ENCODE measurements around the gene GNB1.
"Not testable (repeated sequence)": the region's sequence is repeated elsewhere in the genome, so short reads cannot be mapped to it uniquely, and the experiment has no call there.

The GNB1 gene

GRCh38 chr1:1937549-1938275 is 46.8 kb upstream of the GNB1 start:
- Histone ChIP-seq H2AK5ac (ENCODE audit: low read length) (no peak overlapping the region), H4K8ac (ENCODE audit: low read depth, low read length) (no peak overlapping the region), H3K4ac (ENCODE audit: low read depth, low read length) (no peak overlapping the region), H3K23ac (ENCODE audit: low read length) (no peak overlapping the region), H3K79me2 (ENCODE audit: control insufficient read depth, insufficient read depth, low read length) (no peaks in the 10 kb centered on the region), H2BK5ac (ENCODE audit: low read length) (no peak overlapping the region), H3K79me1 (ENCODE audit: low read length) (no peaks in the 10 kb centered on the region), H2BK120ac (ENCODE audit: low read depth, low read length) (no peak overlapping the region), H3K27me3 (ENCODE audit: insufficient read depth, low read length, poor library complexity) (no peaks in the 10 kb centered on the region), H3K4me3 (ENCODE audit: low read length) (no peak overlapping the region), H2BK15ac (replicated peaks; ENCODE audit: low read depth) (no peak overlapping the region), H3K4me2 (ENCODE audit: low read length) (no peak overlapping the region), H3K4me1 (ENCODE audit: control insufficient read depth, low read depth, low read length) (no peaks in the 10 kb centered on the region), H4K5ac (ENCODE audit: low read length) (no peak overlapping the region), H3K27ac (ENCODE audit: low read depth, low read length) (no peak overlapping the region), H3K18ac (ENCODE audit: low read length) (no peak overlapping the region), H3K9ac (ENCODE audit: low read length) (no peak overlapping the region), H3K56ac (ENCODE audit: low read length) (no peak overlapping the region), H3K36me3 (ENCODE audit: control insufficient read depth, insufficient read depth, low read length) (no peaks in the 10 kb centered on the region)
- DNase-seq: no peak
- WGBS (ENCODE audit: extremely low coverage, insufficient coverage, low lambda C conversion rate): 100% methylated on average over 1 of the region's 16 CpGs

GRCh38 chr1:1937061-1937460 is 46.2 kb upstream of the GNB1 start:
- H4K8ac ChIP-seq (ENCODE audit: low read depth, low read length): no peak overlapping the region
- no peak overlapping the region for H2BK120ac ChIP-seq (ENCODE audit: low read depth, low read length)
- no peaks in the 10 kb centered on the region for H3K79me2 ChIP-seq (ENCODE audit: control insufficient read depth, insufficient read depth, low read length)
- no peak overlapping the region for H3K18ac ChIP-seq (ENCODE audit: low read length)
- H3K4me2 ChIP-seq (ENCODE audit: low read length): no peak overlapping the region
- no peak overlapping the region for H3K4ac ChIP-seq (ENCODE audit: low read depth, low read length)
- no peak overlapping the region for H3K4me3 ChIP-seq (ENCODE audit: low read length)
- H2BK5ac ChIP-seq (ENCODE audit: low read length): no peak overlapping the region
- H2AK5ac ChIP-seq (ENCODE audit: low read length): no peak overlapping the region
- no peak overlapping the region for H4K5ac ChIP-seq (ENCODE audit: low read length)
- no peak overlapping the region for H3K23ac ChIP-seq (ENCODE audit: low read length)
- no peak overlapping the region for H3K27ac ChIP-seq (ENCODE audit: low read depth, low read length)
- DNase-seq: no peak
- H3K27me3 ChIP-seq (ENCODE audit: insufficient read depth, low read length, poor library complexity): no peaks in the 10 kb centered on the region
- 100% methylated on average over 1 of the region's 15 CpGs for WGBS (ENCODE audit: extremely low coverage, insufficient coverage, low lambda C conversion rate)
- H3K56ac ChIP-seq (ENCODE audit: low read length): no peak overlapping the region
- no peaks in the 10 kb centered on the region for H3K36me3 ChIP-seq (ENCODE audit: control insufficient read depth, insufficient read depth, low read length)
- H3K79me1 ChIP-seq (ENCODE audit: low read length): no peaks in the 10 kb centered on the region
- H3K9ac ChIP-seq (ENCODE audit: low read length): no peak overlapping the region
- H2BK15ac ChIP-seq (replicated peaks; ENCODE audit: low read depth): no peak overlapping the region
- H3K4me1 ChIP-seq (ENCODE audit: control insufficient read depth, low read depth, low read length): no peaks in the 10 kb centered on the region

GRCh38 chr1:1934848-1935247 is 44.0 kb upstream of the GNB1 start:
- H3K18ac ChIP-seq (ENCODE audit: low read length); H3K23ac ChIP-seq (ENCODE audit: low read length); H3K4me2 ChIP-seq (ENCODE audit: low read length); H3K27ac ChIP-seq (ENCODE audit: low read depth, low read length); H2BK15ac ChIP-seq (replicated peaks; ENCODE audit: low read depth); DNase-seq; H3K4me1 ChIP-seq (ENCODE audit: control insufficient read depth, low read depth, low read length); H2BK5ac ChIP-seq (ENCODE audit: low read length); H3K56ac ChIP-seq (ENCODE audit: low read length); H3K9ac ChIP-seq (ENCODE audit: low read length); H3K27me3 ChIP-seq (ENCODE audit: insufficient read depth, low read length, poor library complexity); H3K4ac ChIP-seq (ENCODE audit: low read depth, low read length); H2BK120ac ChIP-seq (ENCODE audit: low read depth, low read length); H3K79me2 ChIP-seq (ENCODE audit: control insufficient read depth, insufficient read depth, low read length); H4K5ac ChIP-seq (ENCODE audit: low read length); H3K36me3 ChIP-seq (ENCODE audit: control insufficient read depth, insufficient read depth, low read length); H4K8ac ChIP-seq (ENCODE audit: low read depth, low read length); H2AK5ac ChIP-seq (ENCODE audit: low read length); H3K79me1 ChIP-seq (ENCODE audit: low read length); H3K4me3 ChIP-seq (ENCODE audit: low read length): not testable (repeated sequence)
- WGBS (ENCODE audit: extremely low coverage, insufficient coverage, low lambda C conversion rate): 100% methylated on average over 3 of the region's 21 CpGs

- H3K4me1 ChIP-seq (ENCODE audit: control insufficient read depth, low read depth, low read length): no peaks in the 10 kb centered on the region
- H3K4me2 ChIP-seq (ENCODE audit: low read length): no peak overlapping the region
- H3K27me3 ChIP-seq (ENCODE audit: insufficient read depth, low read length, poor library complexity): no peaks in the 10 kb centered on the region
- no CpG with 5 or more reads among the region's 38 CpGs for WGBS (ENCODE audit: extremely low coverage, insufficient coverage, low lambda C conversion rate)
- no peak overlapping the region for H3K27ac ChIP-seq (ENCODE audit: low read depth, low read length)
- H3K79me2 ChIP-seq (ENCODE audit: control insufficient read depth, insufficient read depth, low read length): no peaks in the 10 kb centered on the region
- H4K8ac ChIP-seq (ENCODE audit: low read depth, low read length): no peak overlapping the region
- no peak overlapping the region for H2BK120ac ChIP-seq (ENCODE audit: low read depth, low read length)
- H3K18ac ChIP-seq (ENCODE audit: low read length): no peak overlapping the region
- H3K23ac ChIP-seq (ENCODE audit: low read length): no peak overlapping the region
- DNase-seq: no peak
- H3K36me3 ChIP-seq (ENCODE audit: control insufficient read depth, insufficient read depth, low read length): no peaks in the 10 kb centered on the region
- H3K56ac ChIP-seq (ENCODE audit: low read length): no peak overlapping the region
- H2BK15ac ChIP-seq (replicated peaks; ENCODE audit: low read depth): no peak overlapping the region
- no peak overlapping the region for H3K4ac ChIP-seq (ENCODE audit: low read depth, low read length)
- H4K5ac ChIP-seq (ENCODE audit: low read length): no peak overlapping the region
- no peak overlapping the region for H3K9ac ChIP-seq (ENCODE audit: low read length)
- no peak overlapping the region for H2BK5ac ChIP-seq (ENCODE audit: low read length)
- no peak overlapping the region for H3K4me3 ChIP-seq (ENCODE audit: low read length)
- no peaks in the 10 kb centered on the region for H3K79me1 ChIP-seq (ENCODE audit: low read length)
- no peak overlapping the region for H2AK5ac ChIP-seq (ENCODE audit: low read length)
Measured at GRCh38 chr1:1929639-1930545, 39.0 kb upstream of the GNB1 start.

GRCh38 chr1:1929102-1929638 is 38.3 kb upstream of the GNB1 start:
- H3K23ac ChIP-seq (ENCODE audit: low read length): no peak overlapping the region
- H3K9ac ChIP-seq (ENCODE audit: low read length): no peak overlapping the region
- no peak overlapping the region for H3K18ac ChIP-seq (ENCODE audit: low read length)
- no peak overlapping the region for H2BK5ac ChIP-seq (ENCODE audit: low read length)
- WGBS (ENCODE audit: extremely low coverage, insufficient coverage, low lambda C conversion rate): no CpG with 5 or more reads among the region's 10 CpGs
- no peak overlapping the region for H3K4me3 ChIP-seq (ENCODE audit: low read length)
- no peak overlapping the region for H2AK5ac ChIP-seq (ENCODE audit: low read length)
- H2BK15ac ChIP-seq (replicated peaks; ENCODE audit: low read depth): no peak overlapping the region
- no peaks in the 10 kb centered on the region for H3K79me1 ChIP-seq (ENCODE audit: low read length)
- no peaks in the 10 kb centered on the region for H3K4me1 ChIP-seq (ENCODE audit: control insufficient read depth, low read depth, low read length)
- no peak overlapping the region for H4K5ac ChIP-seq (ENCODE audit: low read length)
- H3K27me3 ChIP-seq (ENCODE audit: insufficient read depth, low read length, poor library complexity): no peaks in the 10 kb centered on the region
- H3K79me2 ChIP-seq (ENCODE audit: control insufficient read depth, insufficient read depth, low read length): no peaks in the 10 kb centered on the region
- no peak overlapping the region for H4K8ac ChIP-seq (ENCODE audit: low read depth, low read length)
- H3K4me2 ChIP-seq (ENCODE audit: low read length): no peak overlapping the region
- no peak overlapping the region for H2BK120ac ChIP-seq (ENCODE audit: low read depth, low read length)
- no peak overlapping the region for H3K56ac ChIP-seq (ENCODE audit: low read length)
- H3K4ac ChIP-seq (ENCODE audit: low read depth, low read length): no peak overlapping the region
- no peaks in the 10 kb centered on the region for H3K36me3 ChIP-seq (ENCODE audit: control insufficient read depth, insufficient read depth, low read length)
- H3K27ac ChIP-seq (ENCODE audit: low read depth, low read length): no peak overlapping the region
- no peak for DNase-seq
